Chondrocyte (in vitro differentiated cells): ENCODE measurements around the gene KIF3A. TPM values are rescaled to one million over a fixed set of nuclear protein-coding genes. Genes with fewer than 3 reads are reported as not detected.

Experiments
- DNase-seq: peaks from one replicate; pipeline ENCODE4 v3.0.0; 2021; ENCODE audit warnings: mixed read lengths, low spot score
- H3K27ac Mint-ChIP-seq: one replicate; pipeline ENCODE4 v1.8.0; 2021; ENCODE audit warnings: mild to moderate bottlenecking, moderate library complexity, mixed read lengths; ENCODE audit not compliant: unreplicated experiment
- H3K27me3 Mint-ChIP-seq: 2 replicates; pipeline ENCODE4 v1.8.0; 2021; ENCODE audit warnings: low read depth, mixed read lengths
- H3K36me3 Mint-ChIP-seq: 2 replicates; pipeline ENCODE4 v1.8.0; 2021; ENCODE audit warnings: low read depth, mixed read lengths
- H3K4me1 Mint-ChIP-seq: 2 replicates; pipeline ENCODE4 v1.8.0; 2021; ENCODE audit warnings: low read depth, mild to moderate bottlenecking, mixed read lengths
- H3K4me3 Mint-ChIP-seq: one replicate; pipeline ENCODE4 v1.8.0; 2021; ENCODE audit warnings: mild to moderate bottlenecking, moderate library complexity, mixed read lengths; ENCODE audit not compliant: unreplicated experiment
- H3K9me3 Mint-ChIP-seq: 2 replicates; pipeline ENCODE4 v1.8.0; 2021; ENCODE audit warnings: low read depth, mixed read lengths
- total RNA-seq: library from RNA; stranded (reverse); gene quantifications from 3 replicates; pipeline ENCODE4 v1.2.1, GENCODE V29; 2021
- TF ChIP-seq, protein P1 (sequence below): fragments of 200-600 bp; sonication (generic); IDR thresholded peaks from 2 replicates; pipeline ENCODE4 v1.5.0; 2021; ENCODE audit warnings: antibody characterized with exemption, mild to moderate bottlenecking, moderate library complexity

KIF3A gene
- total RNA-seq, 1 donor from 2014 or later = 16.2 TPM

DNA sequence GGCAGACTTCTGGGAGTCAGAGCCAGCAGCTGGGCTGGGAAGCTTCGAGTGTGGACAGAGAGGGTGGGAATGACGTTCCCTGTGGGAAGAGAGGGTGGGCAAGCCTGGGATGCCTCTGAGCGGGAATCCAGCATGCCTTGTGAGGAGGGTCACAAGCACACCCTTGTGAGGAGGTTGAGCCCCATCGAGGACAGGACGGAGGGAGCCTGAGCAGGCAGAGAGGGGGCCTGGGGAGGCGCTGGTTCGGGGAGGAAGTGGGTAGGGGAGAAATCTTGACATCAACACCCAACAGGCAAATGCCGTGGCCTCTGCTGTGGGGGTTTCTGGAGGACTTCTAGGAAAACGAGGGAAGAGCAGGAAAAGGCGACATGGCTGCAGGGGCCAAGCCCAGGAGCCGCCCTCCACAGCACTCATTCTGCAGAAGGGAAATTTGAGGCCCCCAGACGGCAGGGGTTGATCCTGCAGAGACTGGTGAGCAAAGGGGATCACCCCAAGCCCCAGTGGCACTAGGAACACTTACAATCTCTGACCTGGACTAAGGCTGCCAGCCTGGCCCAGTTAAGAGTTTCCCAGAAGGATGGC lies 80.5 kb downstream of the KIF3A start:
- Mint-ChIP-seq H3K4me1 (peaks cover 8% of the 10 kb centered on the region), H3K27me3 (peaks cover 13% of the 10 kb centered on the region), H3K9me3 (no peaks in the 10 kb centered on the region), H3K36me3 (no peaks in the 10 kb centered on the region), H3K4me3 (peak overlapping the region; percentile 45), H3K27ac (no peak overlapping the region)
- no peak for DNase-seq
- TF ChIP-seq, protein P1, sequence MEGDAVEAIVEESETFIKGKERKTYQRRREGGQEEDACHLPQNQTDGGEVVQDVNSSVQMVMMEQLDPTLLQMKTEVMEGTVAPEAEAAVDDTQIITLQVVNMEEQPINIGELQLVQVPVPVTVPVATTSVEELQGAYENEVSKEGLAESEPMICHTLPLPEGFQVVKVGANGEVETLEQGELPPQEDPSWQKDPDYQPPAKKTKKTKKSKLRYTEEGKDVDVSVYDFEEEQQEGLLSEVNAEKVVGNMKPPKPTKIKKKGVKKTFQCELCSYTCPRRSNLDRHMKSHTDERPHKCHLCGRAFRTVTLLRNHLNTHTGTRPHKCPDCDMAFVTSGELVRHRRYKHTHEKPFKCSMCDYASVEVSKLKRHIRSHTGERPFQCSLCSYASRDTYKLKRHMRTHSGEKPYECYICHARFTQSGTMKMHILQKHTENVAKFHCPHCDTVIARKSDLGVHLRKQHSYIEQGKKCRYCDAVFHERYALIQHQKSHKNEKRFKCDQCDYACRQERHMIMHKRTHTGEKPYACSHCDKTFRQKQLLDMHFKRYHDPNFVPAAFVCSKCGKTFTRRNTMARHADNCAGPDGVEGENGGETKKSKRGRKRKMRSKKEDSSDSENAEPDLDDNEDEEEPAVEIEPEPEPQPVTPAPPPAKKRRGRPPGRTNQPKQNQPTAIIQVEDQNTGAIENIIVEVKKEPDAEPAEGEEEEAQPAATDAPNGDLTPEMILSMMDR = no peak

DNA sequence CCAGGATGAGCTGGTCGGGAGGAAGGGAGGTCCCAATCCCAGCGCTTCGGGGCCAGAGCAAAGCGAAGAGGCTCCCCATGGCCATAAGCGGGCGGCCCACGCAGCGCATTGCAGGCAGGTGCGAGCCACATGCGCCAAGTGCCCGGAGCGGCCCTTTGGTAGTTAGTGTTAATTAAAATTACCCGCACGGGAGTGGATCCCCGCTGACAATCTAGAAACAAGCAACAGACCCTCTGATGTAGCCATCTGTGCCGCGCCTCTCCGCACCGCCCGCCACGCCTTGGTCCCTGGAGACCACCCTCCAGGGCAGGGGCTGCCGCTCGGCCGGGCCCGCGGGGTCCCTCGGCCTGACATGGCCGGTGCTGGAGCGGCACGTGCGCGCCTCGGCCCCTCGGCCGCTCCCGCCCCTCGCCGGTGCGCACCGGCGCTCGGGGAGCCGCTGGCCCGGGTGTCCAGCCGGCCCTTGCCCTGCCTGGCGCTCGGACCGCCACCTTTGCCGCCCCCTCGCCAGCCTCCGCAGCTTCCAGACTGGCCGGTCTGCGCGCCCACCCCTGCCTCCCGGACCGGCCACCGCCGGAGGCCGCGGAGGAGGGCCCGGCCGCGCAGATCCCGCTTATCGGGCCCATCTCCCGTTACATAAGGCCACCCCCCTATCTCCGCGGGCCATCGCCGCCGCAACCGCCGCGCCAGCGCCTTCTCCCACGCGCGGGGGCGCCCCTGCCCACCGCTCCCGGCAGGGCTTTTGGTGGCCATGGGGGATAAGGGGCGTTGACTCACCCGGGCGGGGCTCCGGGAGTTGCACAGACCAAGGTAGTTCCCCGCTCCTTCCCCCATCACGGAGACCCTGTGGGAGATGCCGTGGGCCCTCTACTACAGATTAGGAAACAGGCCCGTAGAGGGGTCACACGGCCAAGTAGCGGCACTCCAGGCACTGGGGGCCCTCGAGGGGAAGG lies 81.2 kb downstream of the KIF3A start:
- no peak for DNase-seq
- TF ChIP-seq, protein P1 = peak; percentile 66
- H3K4me1 Mint-ChIP-seq = peaks cover 6% of the 10 kb centered on the region

DNA sequence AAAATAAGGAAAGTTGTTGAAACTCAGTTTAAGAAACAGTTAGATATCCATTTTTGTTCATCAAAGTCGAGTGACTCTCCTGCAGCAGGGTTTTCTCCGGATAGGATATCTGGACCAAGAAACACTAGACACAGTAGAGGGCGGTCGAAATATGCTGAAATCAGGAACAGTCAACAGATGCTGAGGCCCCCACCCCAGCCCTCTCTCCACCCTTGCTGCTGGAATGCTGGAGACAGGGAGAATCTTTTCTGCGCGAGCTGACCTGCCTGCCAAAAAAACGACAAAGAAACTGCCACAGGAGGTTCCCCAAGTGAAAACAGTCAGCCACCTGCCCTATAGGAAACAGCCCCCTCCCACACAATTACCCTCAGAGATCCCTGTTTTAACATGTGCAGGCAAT lies 83.6 kb downstream of the KIF3A start:
- Mint-ChIP-seq H3K27ac (no peak overlapping the region), H3K4me1 (peaks cover 3% of the 10 kb centered on the region), H3K4me3 (no peak overlapping the region), H3K27me3 (peaks cover 13% of the 10 kb centered on the region), H3K9me3 (peaks cover 1% of the 10 kb centered on the region), H3K36me3 (peaks cover under 1% of the 10 kb centered on the region)
- no peak for DNase-seq
- TF ChIP-seq, protein P1 = no peak

More for the DNA sequence above, 81.2 kb downstream of the KIF3A start:
- no peak overlapping the region for H3K27ac Mint-ChIP-seq
- H3K9me3 Mint-ChIP-seq = no peaks in the 10 kb centered on the region
- H3K27me3 Mint-ChIP-seq = peaks cover 13% of the 10 kb centered on the region
- peak overlapping the region; percentile 56 for H3K4me3 Mint-ChIP-seq
- H3K36me3 Mint-ChIP-seq = no peaks in the 10 kb centered on the region

DNA sequence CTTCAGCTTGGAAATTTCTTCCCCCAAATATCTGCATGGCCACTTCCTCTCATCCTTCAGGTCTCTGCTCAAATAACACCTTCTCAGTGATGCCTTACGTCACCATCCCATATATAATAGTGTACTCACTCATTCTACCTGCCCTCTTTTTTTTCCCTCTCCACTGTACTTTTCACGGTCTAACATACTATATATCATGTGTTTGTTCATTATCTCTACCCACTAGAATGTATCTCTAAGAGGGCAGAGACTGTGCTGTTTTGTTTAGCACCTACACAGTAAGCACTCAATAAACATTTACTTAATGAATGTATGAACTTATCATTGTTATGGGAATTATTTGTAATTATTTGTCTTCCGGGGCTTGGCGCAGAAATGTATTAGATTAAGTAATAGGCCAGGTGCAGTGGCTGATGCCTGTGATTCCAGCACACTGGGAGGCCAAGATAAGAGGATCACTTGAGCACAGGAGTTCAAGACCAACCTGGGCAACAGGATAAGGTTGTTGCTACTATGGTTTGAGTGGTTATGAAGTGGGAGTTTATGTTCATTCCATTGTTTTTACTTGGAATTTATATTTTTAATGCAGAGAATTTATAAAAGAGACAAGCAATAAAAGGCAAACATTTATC lies 85.4 kb downstream of the KIF3A start:
- H3K4me3 Mint-ChIP-seq = no peak overlapping the region
- TF ChIP-seq, protein P1 = no peak
- no peak for DNase-seq
- peaks cover 13% of the 10 kb centered on the region for H3K27me3 Mint-ChIP-seq
- peaks cover 3% of the 10 kb centered on the region for H3K4me1 Mint-ChIP-seq
- peaks cover 13% of the 10 kb centered on the region for H3K9me3 Mint-ChIP-seq
- H3K27ac Mint-ChIP-seq = no peak overlapping the region
- H3K36me3 Mint-ChIP-seq = peaks cover 5% of the 10 kb centered on the region

DNA sequence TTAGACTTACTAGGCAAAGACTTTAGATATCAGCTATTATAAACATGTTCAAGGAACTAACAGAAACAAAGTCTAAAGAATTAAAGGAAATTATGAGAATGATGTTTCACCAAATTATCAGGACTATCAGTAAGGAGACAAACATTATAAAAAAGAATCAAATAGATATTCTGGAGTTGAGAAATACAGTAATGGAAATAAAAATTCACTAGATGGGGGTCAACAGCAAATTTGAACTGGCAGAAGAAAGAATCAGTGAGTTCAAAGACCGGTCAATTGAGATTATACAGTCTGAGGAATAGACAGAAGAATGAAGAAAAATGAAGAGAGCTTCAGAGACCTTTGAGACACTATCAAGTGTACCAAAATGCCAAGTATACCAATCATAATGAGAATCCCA lies 89.0 kb downstream of the KIF3A start:
- Mint-ChIP-seq H3K4me1 (no peaks in the 10 kb centered on the region), H3K4me3 (no peak overlapping the region), H3K27me3 (peaks cover under 1% of the 10 kb centered on the region), H3K27ac (no peak overlapping the region), H3K9me3 (peaks cover 13% of the 10 kb centered on the region), H3K36me3 (peaks cover 15% of the 10 kb centered on the region)
- no peak for DNase-seq
- TF ChIP-seq, protein P1 = no peak
